NCI-H2029 (cell line): Measurements from ENCODE around the gene DYNLRB1.
"Not testable (repeated sequence)": the region's sequence is repeated elsewhere in the genome, so short reads cannot be mapped to it uniquely, and the experiment has no call there.

Experiments
- DNase-seq: peaks from one replicate; lab custom pipeline; 2025; lab: John Stamatoyannopoulos, UW

DYNLRB1 gene

DNA sequence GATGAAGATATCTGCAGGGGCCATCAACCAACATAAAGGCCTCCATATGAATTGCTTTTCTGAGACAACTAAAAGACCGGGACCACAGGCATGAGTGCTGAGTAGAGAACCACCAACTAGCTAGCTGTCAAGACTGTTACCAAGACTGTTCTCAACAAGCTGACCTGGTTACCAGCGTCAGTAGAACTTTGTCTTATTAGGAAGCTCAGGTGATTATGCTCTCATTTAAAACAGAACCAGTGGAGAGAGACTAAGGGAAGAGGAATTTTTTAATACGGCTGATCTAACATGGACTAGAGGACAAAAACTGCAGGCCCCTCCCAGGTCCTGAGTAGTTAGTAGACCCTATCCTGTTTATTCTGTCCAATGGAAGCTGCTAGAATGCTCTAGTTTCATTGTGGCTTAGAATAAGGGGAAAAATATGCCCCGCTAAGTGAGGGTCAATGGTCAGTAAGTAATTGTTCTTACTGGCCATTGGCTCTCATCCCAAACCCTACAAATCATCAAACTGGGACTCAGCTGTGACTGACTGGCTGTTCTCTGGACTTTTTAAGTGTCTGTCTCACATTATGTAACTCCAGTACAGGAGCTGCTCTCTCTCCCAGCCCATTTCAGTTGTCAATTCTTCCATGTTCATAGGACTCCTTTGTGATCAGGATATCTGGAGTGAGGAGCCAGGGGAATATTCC is 3.8 kb upstream of the DYNLRB1 start:
- DNase-seq = no peak

DNA sequence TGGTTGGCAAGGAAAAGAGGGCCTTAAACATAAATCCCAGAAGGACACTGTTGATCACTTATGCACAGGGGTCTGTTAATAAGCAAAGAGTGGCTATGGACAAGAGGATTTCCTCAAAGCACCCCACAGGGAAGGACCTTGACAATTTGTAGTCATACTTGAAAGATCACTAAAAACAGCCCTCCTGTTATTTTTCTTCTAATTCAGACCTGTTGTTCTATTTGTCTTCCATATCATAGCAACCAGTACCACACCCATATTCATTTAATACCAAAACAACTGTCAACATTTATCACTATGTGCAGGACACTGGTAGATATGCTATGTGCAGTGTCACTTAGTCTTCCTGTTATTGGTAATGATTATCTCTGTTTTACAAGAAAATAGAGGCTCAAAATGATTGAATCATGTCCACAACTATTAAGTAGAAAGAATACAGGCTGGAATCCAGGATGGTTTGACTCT is 3.2 kb upstream of the DYNLRB1 start:
- DNase-seq = no peak

GRCh38 chr20:34514034-34514433 is 2.2 kb upstream of the DYNLRB1 start:
- not testable (repeated sequence) for DNase-seq

DNA sequence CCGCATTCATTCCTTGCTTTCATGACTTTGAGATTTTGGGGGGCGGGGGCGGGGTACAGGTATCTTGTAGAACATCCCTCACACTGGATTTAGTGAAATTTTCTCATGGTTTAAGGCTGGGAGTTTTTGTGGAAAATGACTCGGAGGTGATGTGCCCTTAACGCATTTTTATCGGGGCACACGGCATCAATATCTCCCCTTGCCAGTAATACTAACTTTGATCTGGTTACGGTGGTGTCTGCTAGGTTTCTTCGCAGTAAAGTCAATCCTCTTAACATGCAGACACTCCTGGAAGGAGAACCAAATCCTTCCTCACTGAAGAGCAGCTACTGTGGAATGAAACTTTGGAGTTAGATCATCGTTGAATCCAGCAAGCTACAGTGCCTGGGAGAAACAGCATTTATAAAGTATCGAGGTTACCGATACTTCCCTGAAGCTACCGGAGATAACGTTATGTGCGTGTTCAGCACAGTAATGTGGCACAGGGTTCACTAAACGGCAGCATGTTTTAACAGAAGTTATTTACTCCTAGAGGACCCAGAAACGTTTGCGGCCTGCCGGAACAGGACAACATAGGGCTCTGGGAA is 1.2 kb upstream of the DYNLRB1 start:
- no peak for DNase-seq

DNA sequence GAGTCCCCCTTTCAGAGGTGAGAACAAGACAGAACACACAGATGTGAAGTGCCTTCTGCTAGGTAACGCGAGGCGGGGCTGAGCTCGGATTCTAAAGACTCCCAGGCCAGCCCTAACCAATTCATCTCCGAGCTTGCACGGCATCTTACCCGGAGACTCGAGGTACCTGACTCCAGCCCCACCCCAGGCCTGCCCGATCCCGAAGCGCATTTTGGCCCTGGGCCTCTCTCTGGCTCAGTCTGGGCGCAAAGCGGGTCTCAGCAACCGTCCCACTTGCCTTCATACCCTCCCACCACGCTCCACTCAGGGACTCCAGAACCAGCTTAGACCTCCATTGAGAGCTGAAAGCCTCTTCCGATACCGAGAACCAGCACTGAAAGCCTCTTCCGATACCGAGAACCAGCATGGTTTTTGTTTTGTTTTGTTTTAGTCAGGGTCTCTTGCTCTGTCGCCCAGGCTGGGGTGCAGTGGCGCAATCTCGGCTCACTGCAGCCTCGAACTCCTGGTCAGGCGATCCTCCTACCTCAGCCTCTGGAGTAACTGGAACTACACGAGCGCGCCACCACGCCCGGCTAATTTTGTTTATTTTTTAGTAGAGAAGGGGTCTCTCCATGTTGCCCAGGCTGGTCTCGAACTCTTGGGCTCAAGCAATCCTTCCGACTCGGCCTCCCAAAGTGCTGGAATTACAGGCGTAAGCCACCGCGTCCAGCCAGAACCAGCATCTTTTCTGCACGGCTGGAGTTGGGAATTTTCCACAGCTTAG is 557 bp upstream of the DYNLRB1 start:
- DNase-seq = peak; percentile 74

- DNase-seq = no peak
These were observed 888 bp downstream of the DYNLRB1 start for GRCh38 chr20:34517114-34517505.

GRCh38 chr20:34518863-34519262 is 2.6 kb downstream of the DYNLRB1 start:
- DNase-seq = not testable (repeated sequence)

- not testable (repeated sequence) for DNase-seq
These were observed 3.6 kb downstream of the DYNLRB1 start for GRCh38 chr20:34519841-34520240.

GRCh38 chr20:34522969-34523871 is 7.0 kb downstream of the DYNLRB1 start:
- DNase-seq = peak; percentile 7

- no peak for DNase-seq
These were observed 8.2 kb downstream of the DYNLRB1 start for GRCh38 chr20:34524426-34524825.

DNA sequence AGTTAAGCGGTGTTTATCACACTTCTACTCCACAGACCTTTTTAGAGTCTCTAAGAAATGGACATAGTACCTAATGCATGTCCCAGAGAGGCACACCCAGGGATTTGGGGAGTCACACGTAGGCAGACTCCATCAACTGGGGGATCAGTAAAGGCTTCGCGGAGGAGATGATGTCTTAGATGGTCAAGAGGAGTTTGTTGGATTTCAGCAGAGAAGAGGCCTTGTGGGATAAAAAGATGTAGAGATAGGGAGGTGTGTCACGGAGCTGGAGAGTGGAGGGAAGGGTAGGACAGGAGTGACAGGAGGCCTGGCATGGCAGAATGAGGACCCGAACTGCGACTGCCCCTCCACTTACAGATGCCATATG is 9.1 kb downstream of the DYNLRB1 start:
- no peak for DNase-seq

GRCh38 chr20:34525709-34526416 is 9.6 kb downstream of the DYNLRB1 start:
- DNase-seq = peak; percentile 90

DNA sequence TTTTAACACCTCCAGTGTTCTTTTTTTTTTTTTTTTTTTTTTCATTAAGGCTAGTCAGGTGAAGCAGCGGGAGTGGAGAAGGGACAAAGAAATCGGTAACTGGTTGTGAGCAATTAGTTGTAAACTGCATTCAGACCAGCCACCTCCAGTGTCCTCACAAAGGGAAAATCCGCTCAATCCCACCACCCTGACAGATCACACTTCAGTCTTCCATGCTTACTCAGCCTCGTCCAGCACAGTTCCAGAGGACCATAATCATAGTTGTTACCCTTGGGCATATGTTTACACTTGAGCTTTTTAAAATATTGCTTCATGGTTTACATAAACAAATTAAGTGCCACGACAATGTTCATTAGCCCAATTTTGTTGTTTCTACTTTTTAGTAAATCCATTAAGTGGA is 10.2 kb downstream of the DYNLRB1 start:
- DNase-seq = no peak

DNA sequence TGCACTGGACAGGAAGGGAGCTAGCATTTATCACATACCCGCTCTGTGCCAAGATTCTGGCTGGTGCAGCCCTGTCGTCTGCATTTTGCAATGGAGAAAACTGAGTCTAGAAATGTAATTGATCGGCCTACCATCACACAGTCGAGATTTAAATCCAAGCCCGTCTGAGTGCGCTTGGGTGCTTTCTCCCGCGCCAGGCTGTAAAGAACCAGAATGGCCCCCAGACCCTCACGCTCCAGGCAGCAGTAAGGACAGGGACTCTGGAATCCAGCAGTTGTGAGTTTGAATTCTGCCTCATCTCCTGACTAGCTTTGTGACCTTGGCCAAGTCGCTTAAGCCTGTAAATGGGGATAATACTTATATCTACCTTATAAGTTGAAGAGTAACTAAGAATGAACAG is 10.8 kb downstream of the DYNLRB1 start:
- DNase-seq = no peak

GRCh38 chr20:34528921-34529297 is 12.7 kb downstream of the DYNLRB1 start:
- peak; percentile 55 for DNase-seq

DNA sequence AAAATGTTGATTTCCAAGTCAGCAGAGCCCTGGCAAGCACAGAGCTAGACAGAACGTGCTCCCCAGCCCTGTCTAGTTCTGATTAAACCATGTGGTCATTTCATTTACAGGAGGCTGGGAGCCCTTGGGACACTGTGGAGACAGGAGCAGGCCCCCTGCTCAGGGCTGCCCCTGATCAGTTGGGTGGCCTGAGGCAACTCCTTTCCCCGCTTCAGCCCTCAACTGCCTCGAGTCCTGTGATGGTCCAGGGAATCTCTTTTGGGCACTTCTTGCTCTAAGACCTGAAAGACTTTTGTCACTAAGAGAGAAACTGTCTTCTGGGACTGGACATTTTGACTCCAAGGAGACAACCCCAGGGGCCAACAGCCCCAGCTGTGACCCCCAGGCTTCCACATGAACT is 13.5 kb downstream of the DYNLRB1 start:
- DNase-seq = no peak

GRCh38 chr20:34530342-34530741 is 14.1 kb downstream of the DYNLRB1 start:
- DNase-seq = no peak

- DNase-seq = no peak
These were observed 15.5 kb downstream of the DYNLRB1 start for GRCh38 chr20:34531608-34532265.

DNA sequence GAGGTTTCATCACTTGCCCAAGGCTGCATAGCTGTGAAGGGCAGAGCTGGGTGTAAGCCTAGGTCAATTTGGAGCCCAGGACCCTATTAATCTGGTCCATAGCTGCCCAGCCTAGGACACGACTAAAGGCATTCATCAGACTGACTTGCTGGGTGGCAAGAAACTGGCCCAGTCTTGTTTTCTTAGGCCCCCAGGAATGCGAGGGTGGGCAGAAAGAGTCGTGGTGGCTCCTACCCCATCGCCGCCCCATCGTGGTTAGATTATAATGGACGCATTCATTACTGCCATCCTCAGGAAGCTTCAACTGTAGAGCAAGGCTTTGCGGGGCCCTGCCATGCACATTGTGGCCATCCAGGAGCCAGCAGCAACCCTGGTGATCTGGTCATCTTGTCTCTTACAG is 16.1 kb downstream of the DYNLRB1 start:
- DNase-seq = no peak

DNA sequence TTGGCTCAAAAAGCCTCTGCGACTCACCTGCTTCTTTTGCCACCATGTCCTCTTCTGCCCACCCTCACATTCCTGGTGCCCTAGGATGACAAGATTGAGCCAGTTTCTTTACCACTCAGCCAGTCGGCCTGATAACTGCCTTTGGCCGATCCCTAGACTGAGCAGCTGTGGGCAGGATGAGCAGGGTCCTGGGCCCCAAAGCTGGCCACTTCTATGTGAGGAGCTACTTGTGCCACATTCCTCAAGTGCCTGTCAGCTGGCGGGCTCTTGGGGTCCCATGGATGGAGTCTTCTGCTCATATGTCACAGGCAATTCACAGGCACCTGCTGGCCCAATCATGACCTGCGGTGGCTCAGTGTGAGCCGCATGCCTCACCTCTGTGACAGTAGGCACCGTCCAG is 16.5 kb downstream of the DYNLRB1 start:
- no peak for DNase-seq
